ENCODE results near the gene N4BP2L1. TPM values are rescaled to one million over a fixed set of nuclear protein-coding genes. Genes with fewer than 3 reads are reported as not detected.

Gene N4BP2L1
- polyA plus RNA-seq, 1 experiment, result 0.43 TPM

DNA sequence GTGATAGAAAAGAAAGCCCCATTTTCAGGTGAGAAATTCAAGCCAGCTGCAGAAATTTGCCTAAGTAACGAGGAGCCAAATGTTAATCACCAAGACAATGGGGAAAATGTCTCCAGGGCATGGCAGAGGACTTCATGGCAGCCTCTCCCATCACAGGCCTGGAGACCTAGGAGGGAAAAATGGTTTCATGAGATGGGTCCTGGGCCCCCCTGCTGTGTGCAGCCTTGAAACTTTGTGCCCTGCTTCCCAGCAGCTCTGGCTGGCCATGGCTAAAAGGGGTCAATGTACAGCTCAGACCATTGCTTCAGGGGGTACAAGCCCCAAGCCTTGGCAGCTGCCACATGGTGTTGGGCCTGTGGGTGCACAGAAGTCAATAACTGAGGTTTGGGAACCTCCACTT lies 9.9 kb downstream of the N4BP2L1 start:
- no peak for DNase-seq (ENCODE audit: low read depth)
- no peaks in the 10 kb centered on the region for H3K36me3 ChIP-seq (ENCODE audit: control insufficient read depth, insufficient read depth, low read length)
- POLR2A ChIA-PET, result no interaction called here
- H3K27me3 ChIP-seq (ENCODE audit: control insufficient read depth, insufficient read depth, low read length), result no peaks in the 10 kb centered on the region
- CTCF ChIA-PET, result no interaction called here
- TF ChIP-seq, protein P1, sequence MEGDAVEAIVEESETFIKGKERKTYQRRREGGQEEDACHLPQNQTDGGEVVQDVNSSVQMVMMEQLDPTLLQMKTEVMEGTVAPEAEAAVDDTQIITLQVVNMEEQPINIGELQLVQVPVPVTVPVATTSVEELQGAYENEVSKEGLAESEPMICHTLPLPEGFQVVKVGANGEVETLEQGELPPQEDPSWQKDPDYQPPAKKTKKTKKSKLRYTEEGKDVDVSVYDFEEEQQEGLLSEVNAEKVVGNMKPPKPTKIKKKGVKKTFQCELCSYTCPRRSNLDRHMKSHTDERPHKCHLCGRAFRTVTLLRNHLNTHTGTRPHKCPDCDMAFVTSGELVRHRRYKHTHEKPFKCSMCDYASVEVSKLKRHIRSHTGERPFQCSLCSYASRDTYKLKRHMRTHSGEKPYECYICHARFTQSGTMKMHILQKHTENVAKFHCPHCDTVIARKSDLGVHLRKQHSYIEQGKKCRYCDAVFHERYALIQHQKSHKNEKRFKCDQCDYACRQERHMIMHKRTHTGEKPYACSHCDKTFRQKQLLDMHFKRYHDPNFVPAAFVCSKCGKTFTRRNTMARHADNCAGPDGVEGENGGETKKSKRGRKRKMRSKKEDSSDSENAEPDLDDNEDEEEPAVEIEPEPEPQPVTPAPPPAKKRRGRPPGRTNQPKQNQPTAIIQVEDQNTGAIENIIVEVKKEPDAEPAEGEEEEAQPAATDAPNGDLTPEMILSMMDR (IDR thresholded peaks at IDR 0.05; ENCODE audit: insufficient read depth, low read depth, low read length), result no peak
- H3K4me3 ChIP-seq (ENCODE audit: low read depth, low read length), result no peak overlapping the region

DNA sequence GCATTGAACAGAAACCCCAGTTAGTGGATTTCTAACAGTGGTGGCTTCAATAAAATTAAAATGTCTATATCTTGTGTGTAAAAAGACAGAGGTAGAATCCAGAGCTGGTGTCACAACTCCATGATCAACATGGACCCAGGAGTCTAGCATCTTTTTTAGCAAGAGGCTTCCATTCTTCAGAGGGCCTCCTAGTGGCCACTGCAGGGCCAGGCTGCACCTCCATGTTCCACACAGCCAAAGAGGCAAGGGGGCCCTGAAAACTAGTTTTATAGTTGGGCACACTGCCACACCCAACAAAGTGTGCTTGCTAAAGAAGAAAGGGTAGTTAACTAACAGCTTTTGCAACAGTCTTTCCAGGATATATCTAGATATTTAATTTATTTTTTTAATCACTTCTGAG lies 12.9 kb downstream of the N4BP2L1 start:
- CTCF ChIA-PET, result interaction anchor here (0.8 to 2.1 kb wide), 7 partner anchors 8 to 505 kb away, joined by 3 to 8 read pairs (median 4); no protein-coding TSS in a partner anchor
- POLR2A ChIA-PET, result no interaction called here

DNA sequence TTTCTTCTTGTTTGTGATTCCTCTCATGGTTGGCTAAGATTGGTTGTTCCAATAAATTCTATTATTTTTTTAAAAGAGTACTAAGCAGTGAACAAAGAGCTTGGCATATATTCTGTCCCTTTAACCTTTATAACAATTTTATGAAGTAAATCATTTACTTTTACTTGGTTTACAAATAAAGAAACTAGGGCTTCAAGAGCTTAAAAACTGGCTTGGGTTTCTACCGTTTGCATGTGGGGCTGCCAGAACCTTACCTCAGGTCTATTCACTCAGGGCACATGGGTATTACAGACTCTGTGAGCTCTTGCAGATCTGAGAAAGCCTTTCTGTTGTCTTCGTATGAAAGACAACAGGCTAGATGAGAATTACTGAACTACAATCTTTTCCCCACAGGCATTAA lies 13.3 kb downstream of the N4BP2L1 start:
- H3K36me3 ChIP-seq (ENCODE audit: control insufficient read depth, insufficient read depth, low read length), result no peaks in the 10 kb centered on the region
- ChIA-PET CTCF (interaction anchor here (0.8 to 2.1 kb wide), 7 partner anchors 8 to 504 kb away, joined by 3 to 8 read pairs (median 4); no protein-coding TSS in a partner anchor), POLR2A (no interaction called here)
- TF ChIP-seq, protein P1 (IDR thresholded peaks at IDR 0.05; ENCODE audit: insufficient read depth, low read depth, low read length), result no peak
- DNase-seq (ENCODE audit: low read depth), result no peak
- no peaks in the 10 kb centered on the region for H3K27me3 ChIP-seq (ENCODE audit: control insufficient read depth, insufficient read depth, low read length)
- no peak overlapping the region for H3K4me3 ChIP-seq (ENCODE audit: low read depth, low read length)

More for the DNA sequence above, 12.9 kb downstream of the N4BP2L1 start:
- no peaks in the 10 kb centered on the region for H3K27me3 ChIP-seq (ENCODE audit: control insufficient read depth, insufficient read depth, low read length)
- H3K4me3 ChIP-seq (ENCODE audit: low read depth, low read length), result no peak overlapping the region
- no peak for DNase-seq (ENCODE audit: low read depth)
- H3K36me3 ChIP-seq (ENCODE audit: control insufficient read depth, insufficient read depth, low read length), result no peaks in the 10 kb centered on the region
- TF ChIP-seq, protein P1 (IDR thresholded peaks at IDR 0.05; ENCODE audit: insufficient read depth, low read depth, low read length), result peak; percentile 56

DNA sequence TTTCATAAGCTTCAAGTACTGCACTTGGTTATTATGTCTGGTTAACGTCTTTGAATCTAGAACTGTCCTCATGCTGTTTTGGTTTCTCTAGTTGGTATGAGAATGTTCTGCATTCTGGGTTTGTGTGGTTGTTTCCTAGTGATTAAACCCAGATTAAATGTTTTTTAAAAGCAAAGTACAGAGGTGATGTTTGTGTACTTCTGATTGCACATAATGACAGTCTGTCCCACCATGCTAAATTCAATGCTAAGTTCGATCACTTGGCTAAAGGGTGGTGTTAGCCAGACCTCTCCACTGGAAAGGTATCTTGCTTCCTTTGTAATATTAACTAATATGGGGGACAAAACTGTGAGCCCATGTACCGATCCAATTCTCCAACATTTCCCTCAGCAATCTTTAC lies 14.6 kb downstream of the N4BP2L1 start:
- TF ChIP-seq, protein P1 (IDR thresholded peaks at IDR 0.05; ENCODE audit: insufficient read depth, low read depth, low read length), result no peak

DNA sequence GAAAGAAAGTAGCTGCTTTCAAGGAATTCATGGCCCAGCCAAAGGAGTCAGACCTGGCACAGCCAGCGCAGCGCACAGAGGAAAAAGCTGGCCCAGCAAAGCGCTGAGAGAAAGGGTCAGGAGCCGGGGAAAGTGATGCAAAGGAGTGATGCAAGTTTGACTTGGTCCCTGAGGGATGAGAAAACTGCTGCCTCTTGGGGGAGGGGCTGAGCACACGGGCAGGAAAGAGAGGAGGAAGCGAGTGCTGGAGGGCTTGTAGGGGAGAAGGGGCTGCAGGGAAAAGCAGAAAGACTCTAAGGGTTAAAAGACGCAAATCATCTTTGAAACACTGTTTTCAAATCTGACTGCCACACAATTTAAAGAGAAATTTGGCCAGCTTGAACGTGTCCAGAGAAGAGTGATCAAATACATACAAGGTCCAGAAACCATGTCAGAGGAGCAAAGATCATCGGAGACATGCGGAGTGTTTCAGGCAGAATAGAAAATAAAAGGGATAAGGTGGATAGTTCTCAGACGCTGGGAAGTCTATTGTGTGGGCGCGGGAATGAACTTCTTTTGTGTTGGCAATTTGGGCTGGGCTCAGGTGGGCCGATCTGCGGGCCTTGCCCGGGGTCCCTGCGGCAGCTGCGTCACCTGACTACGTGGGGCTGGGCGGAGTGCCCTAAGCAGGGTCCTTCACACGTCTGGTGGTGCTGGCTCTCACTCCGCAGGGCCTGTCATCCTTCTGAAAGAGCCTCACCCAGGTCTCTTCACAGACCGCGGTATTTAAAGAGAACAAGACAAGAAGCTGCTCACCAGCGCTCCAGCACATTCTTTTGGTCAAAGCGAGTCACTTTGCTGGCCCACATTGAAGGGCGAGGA lies 18.1 kb downstream of the N4BP2L1 start:
- Histone ChIP-seq H3K36me3 (ENCODE audit: control insufficient read depth, insufficient read depth, low read length) (no peaks in the 10 kb centered on the region), H3K4me3 (ENCODE audit: low read depth, low read length) (no peak overlapping the region), H3K27me3 (ENCODE audit: control insufficient read depth, insufficient read depth, low read length) (no peaks in the 10 kb centered on the region)
- ChIA-PET POLR2A (no interaction called here), CTCF (interaction anchor here (1.4 kb wide), 1 partner anchor 34 kb away, joined by 4 read pairs; no protein-coding TSS in a partner anchor)
- DNase-seq (ENCODE audit: low read depth), result no peak
- TF ChIP-seq, protein P1 (IDR thresholded peaks at IDR 0.05; ENCODE audit: insufficient read depth, low read depth, low read length), result no peak

More for the DNA sequence above, 14.6 kb downstream of the N4BP2L1 start:
- CTCF ChIA-PET, result interaction anchor here (1.0 to 2.1 kb wide), 2 partner anchors 11 to 12 kb away, joined by 3 to 7 read pairs; no protein-coding TSS in a partner anchor
- no peaks in the 10 kb centered on the region for H3K36me3 ChIP-seq (ENCODE audit: control insufficient read depth, insufficient read depth, low read length)
- no peaks in the 10 kb centered on the region for H3K27me3 ChIP-seq (ENCODE audit: control insufficient read depth, insufficient read depth, low read length)
- POLR2A ChIA-PET, result no interaction called here
- DNase-seq (ENCODE audit: low read depth), result no peak
- no peak overlapping the region for H3K4me3 ChIP-seq (ENCODE audit: low read depth, low read length)
